GM12872 (cell line): ENCODE data around the gene ZNF365.

Experiments used
- CTCF ChIP-seq: IDR thresholded peaks from 3 replicates; pipeline ENCODE4 v1.5.1; 2011; ENCODE audit warnings: low read depth, mild to moderate bottlenecking, low read length, moderate library complexity; ENCODE audit not compliant: insufficient read depth

ZNF365 gene

GRCh38 chr10:62390497-62391176 lies 16.5 kb downstream of the ZNF365 start:
- no peak for TF ChIP-seq CTCF

- TF ChIP-seq CTCF = no peak
Measured at GRCh38 chr10:62393237-62393636, 19.1 kb downstream of the ZNF365 start.

- no peak for TF ChIP-seq CTCF
Measured at GRCh38 chr10:62394556-62395018, 20.4 kb downstream of the ZNF365 start.

GRCh38 chr10:62395892-62396291 lies 21.7 kb downstream of the ZNF365 start:
- TF ChIP-seq CTCF = no peak

GRCh38 chr10:62396864-62397263 lies 22.7 kb downstream of the ZNF365 start:
- TF ChIP-seq CTCF = no peak

- TF ChIP-seq CTCF = no peak
Measured at GRCh38 chr10:62399211-62399610, 25.0 kb downstream of the ZNF365 start.

- TF ChIP-seq CTCF = no peak
Measured at GRCh38 chr10:62402508-62402907, 28.3 kb downstream of the ZNF365 start.
